Measurements from ENCODE around the gene ZNF664.

Gene ZNF664

DNA sequence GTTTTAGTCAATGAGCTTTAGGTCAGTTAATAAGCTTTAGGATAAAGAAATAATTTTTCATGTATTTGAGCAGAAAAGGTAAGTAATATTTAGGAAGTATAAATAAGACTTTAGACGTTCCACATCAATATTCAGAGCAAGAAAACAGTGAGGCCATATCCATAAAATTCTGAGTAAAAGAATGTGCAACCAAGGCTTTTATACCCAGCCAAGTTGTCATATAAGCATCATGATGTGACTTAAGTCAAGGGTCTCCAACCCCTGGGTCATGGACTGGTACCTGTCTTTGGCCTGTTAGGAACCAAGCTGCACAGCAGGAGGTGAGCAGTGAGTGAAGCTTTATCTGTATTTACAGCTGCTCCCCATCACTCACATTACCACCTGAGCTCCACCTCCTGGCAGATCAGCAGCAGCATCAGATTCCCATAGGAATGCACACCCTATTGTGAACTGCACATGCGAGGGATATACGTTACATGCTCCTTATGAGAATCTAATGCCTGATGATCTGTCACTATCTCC, 74.1 kb downstream of the ZNF664 start:
- Histone ChIP-seq H3K4me2 (ENCODE audit: low read length) (no peak overlapping the region), H2BK12ac (ENCODE audit: low read length) (no peak overlapping the region), H3K4ac (ENCODE audit: low read depth, low read length) (no peak overlapping the region), H3K4me1 (ENCODE audit: control insufficient read depth in 1 of 2, insufficient read depth in 2 of 2, low read length in 2 of 2) (peaks cover 3 to 4% of the 10 kb centered on the region in 2 experiments), H4K12ac (ENCODE audit: low read depth, low read length) (no peak overlapping the region), H2BK120ac (ENCODE audit: insufficient read depth, low read length, poor library complexity) (no peak overlapping the region), H3K9ac (ENCODE audit: low read length) (no peak overlapping the region), H3K27me3 (ENCODE audit: insufficient read depth, low read length) (no peaks in the 10 kb centered on the region), H2BK5ac (ENCODE audit: low read depth, low read length, poor library complexity) (no peak overlapping the region), H3K27ac (ENCODE audit: low read depth, low read length) (no peak overlapping the region), H3K79me1 (ENCODE audit: low read length) (no peaks in the 10 kb centered on the region), H3K9me3 (ENCODE audit: insufficient read depth, low read depth, low read length) (peaks cover 9% of the 10 kb centered on the region), H3K79me2 (ENCODE audit: control insufficient read depth, insufficient read depth, low read length, poor library complexity) (no peaks in the 10 kb centered on the region), H3K23ac (ENCODE audit: low read length) (no peak overlapping the region), H2AK5ac (ENCODE audit: low read length) (no peak overlapping the region), H4K91ac (ENCODE audit: low read depth, low read length) (no peak overlapping the region), H3K36me3 (ENCODE audit: control insufficient read depth in 1 of 2, insufficient read depth in 2 of 2, low read length in 2 of 2) (no peaks in the 10 kb centered on the region), H2AFZ (ENCODE audit: insufficient read depth, low read length, poor library complexity) (no peak overlapping the region), H3K18ac (ENCODE audit: low read length) (no peak overlapping the region), H4K8ac (ENCODE audit: low read depth, low read length) (no peak overlapping the region), H3K14ac (ENCODE audit: low read length) (no peak overlapping the region), H3K4me3 (ENCODE audit: low read depth, low read length) (no peak overlapping the region)
- no CpG with 5 or more reads among the region's 3 CpGs for WGBS (ENCODE audit: extremely low coverage, insufficient coverage, insufficient read length)
- DNase-seq, result no peak

DNA sequence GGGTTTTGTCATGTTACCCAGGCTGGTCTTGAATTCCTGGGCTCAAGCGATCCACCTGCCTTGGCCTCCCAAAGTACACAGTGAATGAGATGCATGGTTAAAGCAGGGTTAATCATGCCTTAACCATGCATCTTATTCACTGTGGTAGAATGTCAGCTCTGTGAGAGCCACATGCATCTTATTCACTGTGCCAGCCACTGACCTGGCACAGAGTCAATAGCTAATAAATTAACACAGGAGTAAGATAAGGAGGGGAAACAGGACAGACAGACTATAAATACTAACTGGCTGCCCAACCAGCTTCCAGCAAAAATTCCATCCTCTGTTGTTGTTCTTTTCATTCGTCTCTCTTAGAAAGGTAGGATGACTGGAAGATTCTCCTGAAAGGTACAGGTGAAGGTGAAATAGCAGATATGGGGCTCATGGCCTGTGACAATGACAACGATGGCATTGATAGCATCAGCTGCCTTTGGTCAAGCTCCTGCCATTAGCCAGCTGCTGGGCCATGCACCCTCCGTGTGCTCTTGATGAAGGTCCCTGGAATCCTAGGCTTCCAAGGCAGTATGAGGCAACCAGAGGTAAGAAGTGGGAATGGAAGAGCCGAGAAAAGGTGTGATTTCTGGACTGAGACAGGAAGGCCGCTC, 76.6 kb downstream of the ZNF664 start:
- Histone ChIP-seq H3K4me3 (ENCODE audit: low read depth, low read length) (no peak overlapping the region), H3K36me3 (ENCODE audit: control insufficient read depth in 1 of 2, insufficient read depth in 2 of 2, low read length in 2 of 2) (no peaks in the 10 kb centered on the region), H3K9me3 (ENCODE audit: insufficient read depth, low read depth, low read length) (peaks cover 7% of the 10 kb centered on the region), H2AFZ (ENCODE audit: insufficient read depth, low read length, poor library complexity) (no peak overlapping the region), H4K12ac (ENCODE audit: low read depth, low read length) (no peak overlapping the region), H4K91ac (ENCODE audit: low read depth, low read length) (no peak overlapping the region), H3K4me1 (ENCODE audit: control insufficient read depth in 1 of 2, insufficient read depth in 2 of 2, low read length in 2 of 2) (peaks cover 3 to 4% of the 10 kb centered on the region in 2 experiments), H3K14ac (ENCODE audit: low read length) (no peak overlapping the region), H4K8ac (ENCODE audit: low read depth, low read length) (no peak overlapping the region), H3K18ac (ENCODE audit: low read length) (no peak overlapping the region), H3K27ac (ENCODE audit: low read depth, low read length) (no peak overlapping the region), H3K79me1 (ENCODE audit: low read length) (no peaks in the 10 kb centered on the region), H3K4me2 (ENCODE audit: low read length) (no peak overlapping the region), H3K27me3 (ENCODE audit: insufficient read depth, low read length) (no peaks in the 10 kb centered on the region), H3K23ac (ENCODE audit: low read length) (no peak overlapping the region), H3K4ac (ENCODE audit: low read depth, low read length) (no peak overlapping the region), H3K79me2 (ENCODE audit: control insufficient read depth, insufficient read depth, low read length, poor library complexity) (no peaks in the 10 kb centered on the region), H2BK120ac (ENCODE audit: insufficient read depth, low read length, poor library complexity) (no peak overlapping the region), H3K9ac (ENCODE audit: low read length) (no peak overlapping the region), H2BK12ac (ENCODE audit: low read length) (no peak overlapping the region), H2AK5ac (ENCODE audit: low read length) (no peak overlapping the region), H2BK5ac (ENCODE audit: low read depth, low read length, poor library complexity) (no peak overlapping the region)
- DNase-seq, result no peak
- no CpG with 5 or more reads among the region's 6 CpGs for WGBS (ENCODE audit: extremely low coverage, insufficient coverage, insufficient read length)

DNA sequence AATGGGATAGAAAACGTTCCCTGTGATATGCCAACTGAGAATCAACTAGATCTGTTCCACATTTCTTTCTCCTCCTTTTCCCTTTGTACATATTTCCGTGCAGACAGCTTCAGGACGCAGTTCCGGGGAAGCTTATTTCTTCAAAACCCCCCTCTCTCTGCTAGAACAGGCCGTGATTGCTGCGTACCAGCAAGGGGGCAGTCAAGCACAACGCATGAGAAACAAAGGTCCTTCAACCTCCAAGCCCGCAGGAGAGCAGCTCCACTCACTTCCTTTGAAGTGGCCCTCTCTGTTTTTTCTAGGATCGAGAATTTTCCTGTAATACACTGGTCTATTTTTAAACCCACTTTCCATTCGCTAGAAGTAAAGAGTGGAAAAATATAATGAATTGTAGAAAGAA, 80.8 kb downstream of the ZNF664 start:
- Histone ChIP-seq H3K14ac (ENCODE audit: low read length) (no peak overlapping the region), H3K23ac (ENCODE audit: low read length) (no peak overlapping the region), H2AK5ac (ENCODE audit: low read length) (no peak overlapping the region), H3K18ac (ENCODE audit: low read length) (no peak overlapping the region), H2BK12ac (ENCODE audit: low read length) (no peak overlapping the region), H3K4me2 (ENCODE audit: low read length) (no peak overlapping the region), H2BK5ac (ENCODE audit: low read depth, low read length, poor library complexity) (no peak overlapping the region), H3K4me1 (ENCODE audit: control insufficient read depth in 1 of 2, insufficient read depth in 2 of 2, low read length in 2 of 2) (no peaks in the 10 kb centered on the region), H3K27ac (ENCODE audit: low read depth, low read length) (no peak overlapping the region), H3K79me2 (ENCODE audit: control insufficient read depth, insufficient read depth, low read length, poor library complexity) (no peaks in the 10 kb centered on the region), H2AFZ (ENCODE audit: insufficient read depth, low read length, poor library complexity) (no peak overlapping the region), H3K4me3 (ENCODE audit: low read depth, low read length) (no peak overlapping the region), H2BK120ac (ENCODE audit: insufficient read depth, low read length, poor library complexity) (no peak overlapping the region), H4K91ac (ENCODE audit: low read depth, low read length) (no peak overlapping the region), H4K12ac (ENCODE audit: low read depth, low read length) (no peak overlapping the region), H3K36me3 (ENCODE audit: control insufficient read depth in 1 of 2, insufficient read depth in 2 of 2, low read length in 2 of 2) (no peaks in the 10 kb centered on the region), H3K4ac (ENCODE audit: low read depth, low read length) (no peak overlapping the region), H3K9ac (ENCODE audit: low read length) (peak overlapping the region; percentile 44), H4K8ac (ENCODE audit: low read depth, low read length) (no peak overlapping the region), H3K9me3 (ENCODE audit: insufficient read depth, low read depth, low read length) (peaks cover 4% of the 10 kb centered on the region), H3K27me3 (ENCODE audit: insufficient read depth, low read length) (no peaks in the 10 kb centered on the region), H3K79me1 (ENCODE audit: low read length) (no peaks in the 10 kb centered on the region)
- DNase-seq, result peak; percentile 24 to 57
- no CpG with 5 or more reads among the region's 10 CpGs for WGBS (ENCODE audit: extremely low coverage, insufficient coverage, insufficient read length)

DNA sequence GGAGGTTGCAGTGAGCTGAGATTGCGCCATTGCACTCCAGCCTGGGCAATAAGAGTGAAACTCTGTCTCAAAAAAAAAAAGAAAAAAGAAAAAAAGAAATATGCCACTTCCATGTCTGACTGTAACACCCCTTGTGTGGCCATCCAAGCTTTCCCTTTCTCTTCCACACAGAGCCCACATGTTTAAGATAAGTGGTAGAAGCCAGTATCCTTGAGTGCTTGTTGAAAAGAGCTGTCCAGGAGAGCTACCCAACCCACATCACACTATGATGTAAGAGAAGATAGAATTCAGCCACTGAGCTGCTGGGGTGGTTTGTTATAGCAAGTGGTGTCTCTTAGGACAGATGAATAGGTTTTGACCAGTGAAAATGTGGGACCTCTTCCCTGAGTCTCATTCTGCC, 82.1 kb downstream of the ZNF664 start:
- no peak overlapping the region for H2BK120ac ChIP-seq (ENCODE audit: insufficient read depth, low read length, poor library complexity)
- no peaks in the 10 kb centered on the region for H3K79me1 ChIP-seq (ENCODE audit: low read length)
- H3K36me3 ChIP-seq (ENCODE audit: control insufficient read depth in 1 of 2, insufficient read depth in 2 of 2, low read length in 2 of 2), result no peaks in the 10 kb centered on the region
- no peak overlapping the region for H3K4me3 ChIP-seq (ENCODE audit: low read depth, low read length)
- no peaks in the 10 kb centered on the region for H3K27me3 ChIP-seq (ENCODE audit: insufficient read depth, low read length)
- H4K91ac ChIP-seq (ENCODE audit: low read depth, low read length), result no peak overlapping the region
- no peaks in the 10 kb centered on the region for H3K79me2 ChIP-seq (ENCODE audit: control insufficient read depth, insufficient read depth, low read length, poor library complexity)
- no peak overlapping the region for H3K9ac ChIP-seq (ENCODE audit: low read length)
- H3K18ac ChIP-seq (ENCODE audit: low read length), result no peak overlapping the region
- H2BK5ac ChIP-seq (ENCODE audit: low read depth, low read length, poor library complexity), result no peak overlapping the region
- no peak overlapping the region for H4K8ac ChIP-seq (ENCODE audit: low read depth, low read length)
- H3K9me3 ChIP-seq (ENCODE audit: insufficient read depth, low read depth, low read length), result no peaks in the 10 kb centered on the region
- no CpG with 5 or more reads among the region's 1 CpG for WGBS (ENCODE audit: extremely low coverage, insufficient coverage, insufficient read length)
- no peak overlapping the region for H2BK12ac ChIP-seq (ENCODE audit: low read length)
- H2AK5ac ChIP-seq (ENCODE audit: low read length), result no peak overlapping the region
- no peaks in the 10 kb centered on the region for H3K4me1 ChIP-seq (ENCODE audit: control insufficient read depth in 1 of 2, insufficient read depth in 2 of 2, low read length in 2 of 2)
- H4K12ac ChIP-seq (ENCODE audit: low read depth, low read length), result no peak overlapping the region
- H3K27ac ChIP-seq (ENCODE audit: low read depth, low read length), result no peak overlapping the region
- H3K14ac ChIP-seq (ENCODE audit: low read length), result no peak overlapping the region
- H3K4me2 ChIP-seq (ENCODE audit: low read length), result no peak overlapping the region
- no peak overlapping the region for H3K23ac ChIP-seq (ENCODE audit: low read length)
- H2AFZ ChIP-seq (ENCODE audit: insufficient read depth, low read length, poor library complexity), result no peak overlapping the region
- no peak for DNase-seq
- H3K4ac ChIP-seq (ENCODE audit: low read depth, low read length), result no peak overlapping the region
